LNCaP clone FGC (cell line): ENCODE results near the gene DOCK2.

Source experiments
- DNase-seq: peaks from one replicate; pipeline ENCODE4 v3.0.0-alpha.2; 2011; ENCODE audit warnings: low read depth
- H3K4me3 ChIP-seq: 2 replicates; pipeline ENCODE4 v1.5.1; 2011; ENCODE audit warnings: mild to moderate bottlenecking, low read depth, low read length, control low read depth
- CTCF ChIP-seq: IDR thresholded peaks from 2 replicates; pipeline ENCODE4 v1.5.1; 2012; ENCODE audit warnings: mild to moderate bottlenecking; ENCODE audit not compliant: control insufficient read depth, insufficient read depth; ENCODE audit errors: extremely low read depth

DOCK2 gene

GRCh38 chr5:169960659-169961058 is 323.6 kb downstream of the DOCK2 start:
- no peak for TF ChIP-seq CTCF
- H3K4me3 ChIP-seq: no peak overlapping the region
- no peak for DNase-seq

GRCh38 chr5:169964246-169964645 is 327.2 kb downstream of the DOCK2 start:
- TF ChIP-seq CTCF: no peak

GRCh38 chr5:169970339-169970738 is 333.3 kb downstream of the DOCK2 start:
- no peak for DNase-seq
- no peak for TF ChIP-seq CTCF

More at GRCh38 chr5:169964246-169964645, 327.2 kb downstream of the DOCK2 start:
- H3K4me3 ChIP-seq: no peak overlapping the region
- no peak for DNase-seq

GRCh38 chr5:169970911-169971765 is 334.1 kb downstream of the DOCK2 start:
- no peak overlapping the region for H3K4me3 ChIP-seq
- DNase-seq: no peak
- TF ChIP-seq CTCF: no peak

More at GRCh38 chr5:169970339-169970738, 333.3 kb downstream of the DOCK2 start:
- H3K4me3 ChIP-seq: no peak overlapping the region

GRCh38 chr5:169971780-169972179 is 334.7 kb downstream of the DOCK2 start:
- no peak for DNase-seq
- H3K4me3 ChIP-seq: no peak overlapping the region
- no peak for TF ChIP-seq CTCF

DNA sequence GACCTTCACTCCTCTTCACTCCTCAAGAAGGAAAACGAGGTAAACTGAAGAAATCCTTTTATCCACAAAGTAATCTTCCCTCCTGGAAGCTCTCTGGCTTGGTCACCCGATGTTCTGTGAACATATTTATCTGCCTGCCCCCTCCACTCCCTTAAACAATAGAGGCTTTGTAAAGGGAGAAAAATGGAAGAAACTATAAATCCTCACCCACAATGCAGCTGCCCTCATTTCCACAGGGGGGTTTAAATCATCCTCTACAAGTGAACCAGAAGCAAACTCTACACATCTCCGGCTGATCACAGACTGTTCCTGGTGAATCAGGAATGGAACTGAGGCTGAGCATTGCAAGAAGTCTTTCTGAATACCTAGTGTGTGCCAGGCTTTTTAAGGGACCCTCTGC is 336.0 kb downstream of the DOCK2 start:
- H3K4me3 ChIP-seq: no peak overlapping the region
- no peak for TF ChIP-seq CTCF
- DNase-seq: no peak

GRCh38 chr5:169974121-169974770 is 337.2 kb downstream of the DOCK2 start:
- no peak for TF ChIP-seq CTCF
- no peak for DNase-seq
- no peak overlapping the region for H3K4me3 ChIP-seq
